IMR-90 (cell line): Measurements from ENCODE around the gene PCBP3. TPM values are rescaled to one million over a fixed set of nuclear protein-coding genes. Genes with fewer than 3 reads are reported as not detected.

ENCODE experiments used
- ATAC-seq: fragments of 200-7000 bp; cut with Tn5 transposase; 2 replicates; pipeline ENCODE4 v1.9.1; 2020; ENCODE audit warnings: low read depth, mild to moderate bottlenecking, moderate library complexity
- BruUV-seq: library from RNA; stranded (reverse); fragments of 400-500 nt; replicated peaks from 2 replicates; lab custom pipeline; 2021; lab: Mats Ljungman, UMichigan
- CTCF ChIA-PET: fragments of 300-600 bp; formaldehyde crosslinking; extraction: SDS; loops from one replicate; lab custom pipeline; 2021; ENCODE audit warnings: antibody characterized with exemption; lab: Yijun Ruan, JAX
- POLR2A ChIA-PET: fragments of 300-600 bp; sonication (Branson Sonifier 250); formaldehyde crosslinking; loops from one replicate; lab custom pipeline; 2022; ENCODE audit warnings: antibody characterized with exemption; ENCODE audit not compliant: unreplicated experiment; lab: Charles Lee
- DNase-seq: peaks from one replicate; pipeline ENCODE4 v3.0.0; 2013
- H2AFZ ChIP-seq: replicated peaks from 2 replicates; pipeline ENCODE3; 2013; ENCODE audit warnings: low read length, mild to moderate bottlenecking; ENCODE audit not compliant: poor library complexity
- H2AK5ac ChIP-seq: 2 replicates; pipeline ENCODE4 v1.6.1; 2013; ENCODE audit warnings: low read depth, low read length, inconsistent platforms
- H2AK9ac ChIP-seq: replicated peaks from 2 replicates; pipeline ENCODE3; 2013; ENCODE audit warnings: mild to moderate bottlenecking, low read depth, low read length, moderate library complexity; ENCODE audit not compliant: poor library complexity
- H2BK120ac ChIP-seq: 2 replicates; pipeline ENCODE4 v1.6.1; 2013; ENCODE audit warnings: low read depth, low read length, inconsistent platforms
- H2BK15ac ChIP-seq: 3 replicates; pipeline ENCODE4 v1.6.1; 2013; ENCODE audit warnings: low read depth, low read length, inconsistent platforms
- H2BK20ac ChIP-seq: 2 replicates; pipeline ENCODE4 v1.6.1; 2013; ENCODE audit warnings: low read depth, mild to moderate bottlenecking, inconsistent platforms, low read length, moderate library complexity
- H2BK5ac ChIP-seq: 2 replicates; pipeline ENCODE4 v1.6.1; 2013; ENCODE audit warnings: mild to moderate bottlenecking, low read depth, low read length, inconsistent platforms; ENCODE audit not compliant: poor library complexity, severe bottlenecking
- H3K14ac ChIP-seq: replicated peaks from 2 replicates; pipeline ENCODE4 v1.6.1; 2013; ENCODE audit warnings: low read depth, low read length, inconsistent platforms
- H3K18ac ChIP-seq: 2 replicates; pipeline ENCODE4 v1.6.1; 2013; ENCODE audit warnings: low read depth, low read length, control low read depth
- H3K23ac ChIP-seq: 2 replicates; pipeline ENCODE4 v1.6.1; 2013; ENCODE audit warnings: low read depth, low read length, inconsistent platforms
- H3K27ac ChIP-seq: 2 replicates; pipeline ENCODE4 v1.5.1; 2013; ENCODE audit warnings: mild to moderate bottlenecking, control low read depth, low read length; ENCODE audit not compliant: insufficient read depth
- H3K27me3 ChIP-seq: 2 replicates; pipeline ENCODE4 v1.6.1; 2013; ENCODE audit warnings: low read length; ENCODE audit not compliant: control insufficient read depth, insufficient read depth
- H3K36me3 ChIP-seq: 2 replicates; pipeline ENCODE4 v1.6.1; 2013; ENCODE audit warnings: low read length, mixed read lengths; ENCODE audit not compliant: control insufficient read depth, insufficient read depth
- H3K4ac ChIP-seq: 2 replicates; pipeline ENCODE4 v1.6.1; 2013; ENCODE audit warnings: low read depth, low read length, inconsistent platforms
- H3K4me1 ChIP-seq: 2 replicates; pipeline ENCODE4 v1.6.1; 2013; ENCODE audit warnings: low read length, mixed read lengths; ENCODE audit not compliant: control insufficient read depth, insufficient read depth
- H3K4me2 ChIP-seq: 2 replicates; pipeline ENCODE4 v1.6.1; 2013; ENCODE audit warnings: low read depth, mild to moderate bottlenecking, control low read depth, low read length, moderate library complexity
- H3K4me3 ChIP-seq: 2 replicates; pipeline ENCODE4 v1.5.1; 2013; ENCODE audit warnings: low read depth, mild to moderate bottlenecking, control low read depth, low read length, moderate library complexity; ENCODE audit not compliant: insufficient read depth
- H3K56ac ChIP-seq: 2 replicates; pipeline ENCODE4 v1.6.1; 2013; ENCODE audit warnings: low read length, inconsistent platforms; ENCODE audit not compliant: insufficient read depth; ENCODE audit errors: extremely low read depth
- H3K79me1 ChIP-seq, 2 experiments: 2 replicates each; pipeline ENCODE4 v1.6.1; 2013; ENCODE audit warnings: low read length in 2 of 2, inconsistent platforms in 1 of 2, low read depth in 1 of 2
- H3K9ac ChIP-seq: 2 replicates; pipeline ENCODE4 v1.6.1; 2013; ENCODE audit warnings: low read depth, low read length, control low read depth
- H3K9me1 ChIP-seq: 2 replicates; pipeline ENCODE4 v1.6.1; 2013; ENCODE audit warnings: low read length, inconsistent platforms; ENCODE audit not compliant: insufficient read depth
- H3K9me3 ChIP-seq: 2 replicates; pipeline ENCODE4 v1.6.1; 2013; ENCODE audit warnings: low read length; ENCODE audit not compliant: control insufficient read depth, insufficient read depth
- H4K20me1 ChIP-seq: 2 replicates; pipeline ENCODE4 v1.6.1; 2013; ENCODE audit warnings: low read length, inconsistent platforms; ENCODE audit not compliant: insufficient read depth
- H4K5ac ChIP-seq: 2 replicates; pipeline ENCODE4 v1.6.1; 2013; ENCODE audit warnings: mild to moderate bottlenecking, low read depth, low read length, control low read depth
- H4K8ac ChIP-seq, 2 experiments: 2 replicates each; pipeline ENCODE4 v1.6.1; 2013; ENCODE audit warnings: low read depth in 2 of 2, low read length in 2 of 2, control low read depth in 1 of 2, inconsistent platforms in 1 of 2
- H4K91ac ChIP-seq: 2 replicates; pipeline ENCODE4 v1.6.1; 2013; ENCODE audit warnings: low read depth, low read length, inconsistent platforms; ENCODE audit not compliant: insufficient read depth
- BHLHE40 ChIP-seq: fragments of 150-350 bp; IDR thresholded peaks from 2 replicates; pipeline ENCODE4 v1.6.1; 2016; ENCODE audit warnings: mild to moderate bottlenecking, low read depth, low read length
- CEBPB ChIP-seq: IDR thresholded peaks from 2 replicates; pipeline ENCODE4 v1.6.1; 2012; ENCODE audit warnings: low read depth, low read length, improper control_type of control experiment
- CHD1 ChIP-seq: IDR thresholded peaks from 2 replicates; pipeline ENCODE4 v1.6.1; 2012; ENCODE audit warnings: low read depth, low read length, improper control_type of control experiment
- CTCF ChIP-seq: conservative IDR thresholded peaks from 2 replicates; pipeline ENCODE4 v1.5.1; 2012; ENCODE audit warnings: mild to moderate bottlenecking, low read depth, low read length, improper control_type of control experiment
- ELK1 ChIP-seq: fragments of 150-350 bp; IDR thresholded peaks from 2 replicates; pipeline ENCODE4 v1.6.1; 2016; ENCODE audit warnings: low read depth, mild to moderate bottlenecking, low read length, moderate library complexity, borderline replicate concordance
- FOS ChIP-seq: fragments of 150-350 bp; IDR thresholded peaks from 2 replicates; pipeline ENCODE4 v1.6.1; 2016; ENCODE audit warnings: low read depth, low read length
- MAFK ChIP-seq: IDR thresholded peaks from 2 replicates; pipeline ENCODE4 v1.6.1; 2012; ENCODE audit warnings: low read depth, low read length, improper control_type of control experiment
- MAZ ChIP-seq: IDR thresholded peaks from 2 replicates; pipeline ENCODE4 v1.6.1; 2012; ENCODE audit warnings: low read depth, mild to moderate bottlenecking, low read length, improper control_type of control experiment, moderate library complexity, borderline replicate concordance
- MXI1 ChIP-seq: IDR thresholded peaks from 2 replicates; pipeline ENCODE4 v1.6.1; 2012; ENCODE audit warnings: low read depth, mild to moderate bottlenecking, low read length, moderate library complexity, borderline replicate concordance
- NFE2L2 ChIP-seq: fragments of 150-350 bp; IDR thresholded peaks from 2 replicates; pipeline ENCODE4 v1.6.1; 2016; ENCODE audit warnings: low read depth, mild to moderate bottlenecking, low read length
- RAD21 ChIP-seq: IDR thresholded peaks from 2 replicates; pipeline ENCODE4 v1.6.1; 2012; ENCODE audit warnings: low read length, improper control_type of control experiment
- RCOR1 ChIP-seq: IDR thresholded peaks from 2 replicates; pipeline ENCODE4 v1.6.1; 2012; ENCODE audit warnings: mild to moderate bottlenecking, low read length, improper control_type of control experiment; ENCODE audit not compliant: insufficient replicate concordance
- RFX5 ChIP-seq: IDR thresholded peaks from 2 replicates; pipeline ENCODE4 v1.8.0; 2012; ENCODE audit warnings: low read depth, mild to moderate bottlenecking, low read length, moderate library complexity
- SMC3 ChIP-seq: fragments of 150-350 bp; IDR thresholded peaks from 2 replicates; pipeline ENCODE4 v1.6.1; 2016; ENCODE audit warnings: low read depth, mild to moderate bottlenecking, antibody characterized with exemption, low read length, moderate library complexity
- WGBS, 2 experiments: methylation state at CpG; one replicate each; pipeline versions ENCODE4 v1.1.5 to v1.1.7; 2013; ENCODE audit warnings: missing lambda C conversion rate in 2 of 2; ENCODE audit not compliant: insufficient read length in 1 of 2; ENCODE audit errors: extremely low coverage in 2 of 2; 5-methylcytosine and 5-hydroxymethylcytosine counted together
- dilution Hi-C: fragments of 300-500 bp; cut with HindIII; formaldehyde crosslinking; loops from one replicate; pipeline ENCODE4 v1.14.3; 2018; ENCODE audit warnings: low sequenced_read_pairs; ENCODE audit not compliant: unreplicated experiment
- in situ Hi-C: fragments of 300-500 bp; cut with MboI; formaldehyde crosslinking; loops from 3 replicates; pipeline ENCODE4 v1.14.3; 2019; ENCODE audit warnings: low sequenced_read_pairs, inconsistent platforms, mixed read lengths
- intact Hi-C: fragments of 100-400 bp; cut with micrococcal nuclease; formaldehyde crosslinking; loops from 2 replicates; pipeline ENCODE4 v1.10.0; 2022
- polyA plus RNA-seq, 3 experiments: library from polyadenylated mRNA; depleted of rRNA; stranded (reverse); fragments of >200 nt; gene quantifications; 2 replicates each; pipeline ENCODE4 v1.2.3, GENCODE V29; 2012; ENCODE audit warnings: low replicate concordance in 1 of 3
- total RNA-seq: library from RNA; depleted of rRNA; stranded (reverse); fragments of >200 nt; gene quantifications from 2 replicates; pipeline ENCODE4 v1.2.3, GENCODE V29; 2012

The PCBP3 gene
- total and polyA plus RNA-seq, 2 of the 4 experiments (the other 2 are of a cell fraction), result 2.9 to 3.9 TPM

- H2AFZ ChIP-seq, result peak overlapping the region; percentile 23
- WGBS, 2 experiments, result 68% methylated on average over 3 of the region's 8 CpGs; no CpG with 5 or more reads in 1 of the 2 experiments
Observed at GRCh38 chr21:45943630-45944540, 300.4 kb downstream of the PCBP3 start.

More at GRCh38 chr21:45943630-45944540, 300.4 kb downstream of the PCBP3 start:
- Histone ChIP-seq H3K4ac (no peak overlapping the region), H3K18ac (no peak overlapping the region), H2AK5ac (no peak overlapping the region), H4K20me1 (no peaks in the 10 kb centered on the region), H4K91ac (no peak overlapping the region), H3K9me1 (no peaks in the 10 kb centered on the region), H2BK20ac (no peak overlapping the region), H2AK9ac (no peak overlapping the region), H3K36me3 (no peaks in the 10 kb centered on the region), H3K23ac (no peak overlapping the region), H3K14ac (no peak overlapping the region), H4K5ac (no peak overlapping the region), H3K27me3 (no peaks in the 10 kb centered on the region; the same call in 1 of the 2 replicates), H3K4me2 (no peak overlapping the region), H2BK15ac (no peak overlapping the region), H2BK120ac (no peak overlapping the region), H2BK5ac (no peak overlapping the region), H3K56ac (no peak overlapping the region), H4K8ac (no peak overlapping the region), H3K27ac (no peak overlapping the region), H3K4me1 (no peaks in the 10 kb centered on the region), H3K9me3 (no peaks in the 10 kb centered on the region), H3K79me1 (no peaks in the 10 kb centered on the region), H3K9ac (no peak overlapping the region), H3K4me3 (no peak overlapping the region)
- intact Hi-C loops (no loop called here), dilution Hi-C loops (no loop called here), in situ Hi-C loops (no loop called here)
- TF ChIP-seq CHD1 (no peak), FOS (no peak), NFE2L2 (no peak), CTCF (no peak), MXI1 (no peak), BHLHE40 (no peak), RFX5 (no peak), RCOR1 (no peak), MAZ (no peak), SMC3 (no peak), RAD21 (no peak), MAFK (no peak), ELK1 (no peak), CEBPB (no peak)
- no peak for DNase-seq
- ATAC-seq, result no peak
- no TSS peak for BruUV-seq
- ChIA-PET CTCF (no interaction called here), POLR2A (no interaction called here)
